GM19455 (cell line): ENCODE data around the gene ANO3.

ENCODE experiments used
- ATAC-seq: cut with Tn5 transposase; IDR thresholded peaks from one replicate; pipeline ENCODE4 v1.9.1; 2021; ENCODE audit not compliant: unreplicated experiment

Gene ANO3

GRCh38 chr11:26353010-26353409 lies 21.1 kb downstream of the ANO3 start:
- ATAC-seq: no peak

DNA sequence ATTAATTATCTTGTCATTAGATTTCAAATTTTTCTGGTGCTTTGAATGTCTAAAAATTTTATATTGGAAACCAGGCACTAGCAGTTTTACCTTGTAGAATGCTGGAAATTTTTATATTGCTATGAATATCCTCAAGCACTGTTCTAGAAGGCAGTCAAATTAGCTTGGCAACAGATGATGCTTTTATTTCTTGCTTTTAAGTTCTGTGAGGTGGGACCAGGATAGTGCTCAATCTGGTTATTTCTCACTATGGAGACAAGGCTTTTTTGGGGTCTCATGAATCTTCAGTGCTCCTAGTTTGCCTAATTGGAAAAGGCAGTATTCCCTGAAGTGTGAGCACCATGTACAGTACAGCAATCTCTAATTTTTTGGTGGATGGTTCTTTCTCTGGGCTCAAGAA lies 27.1 kb downstream of the ANO3 start:
- ATAC-seq: no peak

GRCh38 chr11:26365284-26365683 lies 33.4 kb downstream of the ANO3 start:
- no peak for ATAC-seq

DNA sequence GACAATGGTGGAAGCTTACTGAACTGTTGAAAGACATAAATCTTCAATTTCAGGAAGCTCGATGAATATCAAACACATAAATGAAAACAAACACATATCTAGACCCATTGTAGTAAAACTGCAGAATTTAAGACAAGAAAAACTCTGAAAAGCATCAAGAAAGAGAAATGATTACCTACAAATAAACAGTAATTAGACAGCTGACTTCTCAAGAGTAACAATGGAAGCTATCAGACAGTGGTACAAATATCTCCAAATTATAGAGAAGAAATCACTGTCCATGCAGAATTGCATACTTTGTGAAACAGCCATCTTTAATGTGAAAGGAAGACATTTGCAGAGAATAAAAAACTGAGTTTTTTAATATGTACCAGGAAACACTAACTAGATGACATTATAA lies 45.7 kb downstream of the ANO3 start:
- ATAC-seq: no peak

- ATAC-seq: no peak
Measured at GRCh38 chr11:26399336-26399735, 67.4 kb downstream of the ANO3 start.

DNA sequence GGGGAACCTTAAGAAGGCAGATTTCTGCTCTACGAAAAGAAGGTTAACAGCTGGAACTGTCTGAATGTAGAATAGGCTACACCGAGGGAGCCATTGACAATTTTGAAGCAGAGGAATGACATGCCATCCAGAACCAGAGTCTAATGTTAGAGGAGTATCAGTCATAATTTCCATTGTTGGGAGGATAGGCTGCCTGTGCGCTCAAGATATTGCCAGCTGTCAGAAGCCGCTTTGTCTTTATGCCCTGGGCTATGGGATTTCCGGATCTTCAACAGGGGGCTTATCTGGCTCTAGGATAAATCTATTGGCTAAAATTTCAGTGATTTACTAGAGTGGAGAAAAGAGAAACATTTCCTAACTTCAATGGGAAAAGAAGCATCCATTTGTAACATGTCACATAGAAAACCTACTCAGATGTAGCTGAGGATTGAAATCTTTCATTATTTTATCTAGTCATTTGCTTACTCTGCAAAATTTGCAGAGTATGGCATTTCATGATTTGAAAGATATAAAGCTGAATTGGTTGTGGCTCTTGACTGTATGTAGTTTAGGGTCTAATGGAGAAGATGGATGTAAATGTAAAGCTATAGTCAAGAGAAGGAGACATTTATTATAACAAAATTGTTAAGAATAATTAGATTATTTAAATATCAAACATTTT lies 78.9 kb downstream of the ANO3 start:
- no peak for ATAC-seq

DNA sequence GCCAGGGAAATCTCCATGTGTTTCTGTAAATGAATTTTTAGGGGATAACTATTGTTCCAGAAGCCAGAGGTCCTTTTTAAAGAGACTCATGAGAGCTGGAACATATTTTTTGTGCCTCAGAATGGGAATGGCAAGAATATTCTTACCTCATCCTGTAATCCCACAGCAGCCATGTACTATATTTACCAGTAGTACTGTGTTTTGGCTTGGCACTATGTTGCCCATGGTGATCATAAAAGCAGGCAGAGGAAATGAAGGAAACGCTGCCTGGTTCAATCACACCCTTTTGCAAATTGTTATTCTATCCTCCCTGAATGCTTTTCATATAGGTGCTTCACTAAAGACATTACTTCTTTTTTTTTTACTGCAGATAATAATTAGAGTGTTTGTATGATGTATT lies 81.0 kb downstream of the ANO3 start:
- no peak for ATAC-seq

- no peak for ATAC-seq
Measured at GRCh38 chr11:26418386-26418912, 86.5 kb downstream of the ANO3 start.

DNA sequence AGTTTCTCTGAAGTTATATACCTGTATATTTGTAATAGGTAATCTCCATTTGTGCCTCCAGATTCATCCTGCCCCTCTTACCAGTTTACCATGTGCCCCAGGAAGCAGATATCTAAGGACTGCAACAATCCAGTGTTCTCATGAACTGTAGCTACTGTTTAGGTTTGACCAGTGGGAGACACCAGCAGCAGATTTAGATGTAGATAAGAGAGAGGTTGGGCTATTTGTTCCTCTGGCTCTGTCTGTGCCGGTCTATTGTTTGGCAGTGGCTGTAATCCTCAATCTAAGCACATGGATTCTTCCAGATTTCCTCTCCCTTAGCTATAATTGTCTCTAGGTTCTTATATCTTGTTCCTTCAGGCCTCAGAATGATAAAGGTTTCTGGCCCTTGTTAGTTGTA lies 88.4 kb downstream of the ANO3 start:
- ATAC-seq: no peak

- no peak for ATAC-seq
Measured at GRCh38 chr11:26424255-26424654, 92.3 kb downstream of the ANO3 start.

- ATAC-seq: no peak
Measured at GRCh38 chr11:26439854-26440253, 107.9 kb downstream of the ANO3 start.

GRCh38 chr11:26442131-26442530 lies 110.2 kb downstream of the ANO3 start:
- no peak for ATAC-seq

DNA sequence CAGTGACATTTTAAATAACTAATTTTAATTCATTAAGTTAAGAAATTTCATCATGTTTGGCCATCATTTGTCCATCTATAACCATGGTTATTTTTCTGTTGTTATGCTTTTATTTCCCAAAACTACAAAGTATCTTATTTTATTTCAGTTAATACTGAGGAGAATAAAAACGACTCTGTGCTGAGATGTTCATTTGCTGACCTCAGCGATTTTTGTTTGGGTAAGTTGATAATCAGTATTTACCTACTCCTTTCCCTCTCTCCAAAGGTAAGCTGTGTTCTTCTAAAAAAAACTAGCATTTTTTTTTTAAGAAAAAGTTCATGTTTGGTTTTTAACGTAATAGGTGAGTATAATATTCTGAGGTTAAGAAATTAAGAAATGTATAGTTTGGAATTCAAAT lies 111.7 kb downstream of the ANO3 start:
- no peak for ATAC-seq

- no peak for ATAC-seq
Measured at GRCh38 chr11:26457636-26458035, 125.7 kb downstream of the ANO3 start.

GRCh38 chr11:26465274-26465673 lies 133.3 kb downstream of the ANO3 start:
- ATAC-seq: no peak

GRCh38 chr11:26467506-26467905 lies 135.6 kb downstream of the ANO3 start:
- no peak for ATAC-seq

GRCh38 chr11:26470992-26471391 lies 139.1 kb downstream of the ANO3 start:
- no peak for ATAC-seq

DNA sequence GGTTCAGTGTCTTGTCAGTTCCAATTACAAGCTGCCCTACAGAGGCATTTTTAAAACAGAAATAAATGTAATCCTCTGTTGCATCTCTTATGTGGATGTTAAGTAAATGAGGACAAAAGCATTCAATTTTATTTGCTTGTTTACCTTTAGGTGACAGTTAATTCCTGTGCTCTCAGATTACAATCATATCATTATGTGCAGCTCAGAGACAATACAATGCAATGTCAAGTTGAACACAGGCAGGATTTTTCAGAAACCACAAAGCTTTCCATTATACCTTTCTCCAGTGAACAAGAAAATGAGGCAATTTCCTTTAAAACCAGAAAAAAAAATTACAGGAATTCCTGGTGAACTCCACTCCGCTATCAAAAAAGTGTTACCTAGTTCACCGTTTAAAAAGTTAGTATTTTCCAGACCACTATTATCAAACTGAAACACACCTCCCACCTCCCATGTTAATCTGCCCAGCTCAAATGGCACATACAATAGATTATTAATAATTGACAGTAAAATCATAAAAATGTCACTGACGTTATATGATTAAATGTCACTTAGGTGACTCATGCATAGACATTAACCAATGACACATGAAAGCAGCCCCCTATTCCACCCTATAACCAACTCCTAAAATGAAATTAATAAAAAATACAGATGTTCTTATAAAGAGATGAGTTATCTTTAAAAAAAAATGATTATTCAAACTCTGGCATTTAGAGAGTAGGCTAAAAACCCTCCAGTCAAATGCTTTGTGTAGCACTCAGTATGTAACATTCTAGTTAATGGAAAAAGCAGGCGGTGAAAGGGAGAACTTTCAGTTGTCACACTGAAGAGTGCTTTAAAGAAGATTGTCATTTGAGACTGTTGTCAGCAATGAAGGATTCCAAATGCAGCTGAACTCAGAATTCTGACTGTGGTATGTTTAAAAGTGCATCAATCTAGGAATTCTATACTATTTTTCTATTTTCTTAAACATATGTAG lies 141.6 kb downstream of the ANO3 start:
- ATAC-seq: no peak

DNA sequence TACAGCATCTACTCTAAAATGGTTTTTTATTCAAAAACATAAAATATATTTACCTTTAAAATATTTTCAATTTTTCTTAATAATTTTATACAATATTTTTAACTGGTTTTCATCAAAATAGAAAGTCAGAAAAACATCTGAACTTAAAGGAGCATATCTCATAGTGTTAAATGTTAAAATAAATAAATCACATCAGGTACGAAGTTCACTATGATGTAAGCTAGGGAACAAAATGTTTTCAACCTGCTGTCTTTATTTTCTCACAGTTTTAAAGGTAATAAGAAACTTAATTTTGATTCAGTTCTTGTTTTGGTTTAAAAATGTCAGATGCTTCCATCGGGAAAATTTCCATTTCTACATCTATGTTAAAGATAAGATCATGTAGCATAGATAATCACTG lies 142.5 kb downstream of the ANO3 start:
- ATAC-seq: no peak

- ATAC-seq: no peak
Measured at GRCh38 chr11:26477396-26477795, 145.5 kb downstream of the ANO3 start.

- no peak for ATAC-seq
Measured at GRCh38 chr11:26478710-26479109, 146.8 kb downstream of the ANO3 start.

DNA sequence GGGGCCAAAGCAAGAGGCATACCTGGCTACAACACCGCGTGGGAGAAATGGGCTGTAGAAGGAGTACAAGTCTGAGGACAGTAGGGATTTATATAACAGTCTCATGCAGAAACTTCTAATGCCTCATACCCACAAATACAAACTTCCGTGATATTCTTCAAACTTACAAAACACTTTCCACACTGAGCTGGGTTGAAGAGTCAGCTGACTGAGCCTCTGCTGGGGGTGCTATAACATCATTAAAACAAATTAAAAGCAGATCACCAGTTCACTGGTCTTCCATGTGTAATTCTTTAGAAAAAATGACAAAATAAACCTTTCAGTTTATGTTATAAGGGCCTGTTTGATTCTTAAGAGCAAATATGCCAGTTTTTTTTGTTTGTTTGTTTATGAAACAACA lies 148.1 kb downstream of the ANO3 start:
- no peak for ATAC-seq
